Renal cortical epithelial cell (primary cell): ENCODE data around the gene HARBI1. TPM values are rescaled to one million over a fixed set of nuclear protein-coding genes. Genes with fewer than 3 reads are reported as not detected.

Experiments
- DNase-seq: peaks from one replicate; pipeline ENCODE4 v3.0.0-alpha.2; 2011; ENCODE audit warnings: low read depth
- total RNA-seq: library from RNA; depleted of rRNA; stranded (reverse); fragments of >200 nt; gene quantifications from 2 replicates; pipeline ENCODE4 v1.2.3, GENCODE V29; 2014

The HARBI1 gene, protein sequence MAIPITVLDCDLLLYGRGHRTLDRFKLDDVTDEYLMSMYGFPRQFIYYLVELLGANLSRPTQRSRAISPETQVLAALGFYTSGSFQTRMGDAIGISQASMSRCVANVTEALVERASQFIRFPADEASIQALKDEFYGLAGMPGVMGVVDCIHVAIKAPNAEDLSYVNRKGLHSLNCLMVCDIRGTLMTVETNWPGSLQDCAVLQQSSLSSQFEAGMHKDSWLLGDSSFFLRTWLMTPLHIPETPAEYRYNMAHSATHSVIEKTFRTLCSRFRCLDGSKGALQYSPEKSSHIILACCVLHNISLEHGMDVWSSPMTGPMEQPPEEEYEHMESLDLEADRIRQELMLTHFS
- 4.3 and 6.8 TPM in 2 replicates for total RNA-seq

- peak; percentile 67 for DNase-seq
Measured at GRCh38 chr11:46617134-46617971, at the start of gene HARBI1, which contains the start of gene ATG13. TSS of gene HARBI1 (minus strand) at chr11:46617227. CDS start at chr11:46616237, 990 bp downstream. TSS of gene ATG13 (plus strand) at chr11:46617553. CDS start at chr11:46644292, 26,739 bp downstream.

GRCh38 chr11:46666516-46666915, 49.5 kb upstream of the HARBI1 start:
- no peak for DNase-seq

DNA sequence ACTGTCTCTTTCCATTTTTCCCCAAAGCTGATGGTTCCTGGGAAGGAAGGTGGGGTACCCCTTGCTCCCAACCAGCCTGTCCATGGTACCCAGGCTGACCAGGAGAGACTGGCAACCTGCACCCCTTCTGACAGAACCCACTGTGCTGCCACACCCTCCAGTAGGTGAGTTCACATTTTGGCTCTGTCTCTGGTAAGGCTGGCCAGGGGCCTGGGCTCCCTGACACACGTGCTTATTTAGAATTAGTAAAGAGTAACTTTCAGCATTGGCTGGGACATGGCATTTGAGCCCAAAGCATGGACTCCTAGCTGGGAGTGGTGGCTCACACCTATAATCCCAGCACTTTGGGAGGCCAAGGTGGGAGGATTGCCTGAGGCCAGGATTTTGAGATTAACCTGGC, 48.3 kb upstream of the HARBI1 start:
- no peak for DNase-seq

GRCh38 chr11:46664612-46665011, 47.6 kb upstream of the HARBI1 start:
- no peak for DNase-seq

DNA sequence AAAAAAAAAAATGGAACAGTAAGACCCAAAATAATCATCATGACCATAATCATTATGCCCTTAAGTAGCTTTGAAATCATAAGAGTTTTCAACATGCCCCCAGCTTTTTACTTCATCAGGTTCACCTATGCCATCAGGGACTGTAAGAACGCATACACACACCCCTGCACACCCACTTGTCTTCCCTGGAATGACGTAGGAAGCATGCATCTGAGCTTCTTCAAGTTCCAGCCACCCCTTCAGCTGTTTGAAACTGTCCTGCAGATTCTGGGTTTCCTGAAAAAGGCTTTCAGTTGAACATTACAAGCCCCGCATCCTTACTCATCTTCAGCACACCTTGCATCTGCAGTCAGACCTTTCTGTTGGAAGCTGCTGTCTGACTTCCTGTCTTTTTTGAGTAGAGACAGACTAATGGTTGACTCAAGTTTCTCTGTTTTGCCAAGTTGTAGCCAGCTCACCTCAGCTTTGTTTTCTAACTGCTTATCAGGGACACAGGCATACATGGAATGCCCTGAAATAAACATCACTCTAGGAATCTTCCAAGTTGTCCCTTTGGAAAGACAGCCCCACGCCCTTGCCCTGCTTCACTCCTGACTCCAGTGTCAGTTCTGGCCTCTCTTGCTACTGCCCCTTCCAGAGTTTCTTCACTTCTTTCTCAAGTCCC, 46.4 kb upstream of the HARBI1 start:
- no peak for DNase-seq

DNA sequence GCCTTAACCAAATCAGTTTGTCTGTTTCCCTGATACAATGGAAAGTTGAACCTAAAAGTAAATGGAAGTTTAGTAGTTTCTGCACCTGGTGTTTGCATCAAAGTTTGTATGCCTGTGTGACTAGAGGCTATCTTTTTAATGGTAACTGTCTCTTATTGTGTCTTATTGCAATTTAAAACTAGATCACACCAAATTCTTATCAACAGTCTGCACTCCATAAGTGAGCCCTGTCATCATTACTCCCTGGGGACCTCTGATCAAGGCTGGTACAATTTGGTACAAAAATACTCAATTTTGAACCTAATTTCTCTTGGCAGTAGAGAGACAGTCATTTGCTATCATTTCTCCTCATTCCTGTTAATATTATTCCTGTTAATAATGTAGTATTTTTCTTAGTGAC, 45.3 kb upstream of the HARBI1 start:
- DNase-seq: no peak

- DNase-seq: no peak
Measured at GRCh38 chr11:46661836-46662235, 44.8 kb upstream of the HARBI1 start.

DNA sequence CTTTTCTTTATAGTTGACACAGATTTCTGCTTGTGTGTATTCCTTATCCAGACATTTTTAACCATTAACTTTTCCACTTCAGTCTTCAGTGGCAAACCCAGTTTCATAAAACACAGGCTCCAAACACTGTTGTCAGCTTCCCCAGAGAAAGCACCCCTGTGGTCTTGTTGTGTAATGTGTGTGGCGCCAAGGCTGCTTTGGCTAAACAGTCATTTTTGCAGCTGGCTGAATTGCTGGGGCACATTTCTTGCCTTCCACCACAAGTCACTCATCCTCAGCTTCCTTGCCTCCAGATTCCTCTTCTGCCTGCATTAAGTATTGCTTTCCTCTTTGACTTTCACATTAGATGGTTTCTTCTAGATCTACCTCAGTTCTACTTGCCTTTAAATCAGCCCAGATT, 42.9 kb upstream of the HARBI1 start:
- DNase-seq: peak; percentile 87

DNA sequence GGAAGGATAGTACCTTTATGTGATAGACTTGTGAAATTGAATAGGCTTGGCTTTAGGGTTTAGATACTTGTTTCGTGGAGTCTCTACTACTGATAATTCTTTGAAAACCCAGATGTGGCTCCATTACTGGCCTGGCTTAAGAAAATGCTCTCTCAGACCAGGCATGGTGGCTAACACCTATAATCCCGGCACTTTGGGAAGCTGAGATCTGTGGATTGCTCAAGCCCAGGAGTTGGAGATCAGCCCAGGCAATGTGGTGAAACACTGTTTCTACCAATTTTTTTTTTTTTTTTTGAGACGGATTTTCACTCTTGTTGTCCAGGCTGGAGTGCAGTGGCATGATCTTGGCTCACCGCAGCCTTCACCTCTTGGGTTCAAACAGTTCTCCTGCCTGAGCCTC, 41.2 kb upstream of the HARBI1 start:
- peak; percentile 44 for DNase-seq

GRCh38 chr11:46657186-46657585, 40.2 kb upstream of the HARBI1 start:
- no peak for DNase-seq

DNA sequence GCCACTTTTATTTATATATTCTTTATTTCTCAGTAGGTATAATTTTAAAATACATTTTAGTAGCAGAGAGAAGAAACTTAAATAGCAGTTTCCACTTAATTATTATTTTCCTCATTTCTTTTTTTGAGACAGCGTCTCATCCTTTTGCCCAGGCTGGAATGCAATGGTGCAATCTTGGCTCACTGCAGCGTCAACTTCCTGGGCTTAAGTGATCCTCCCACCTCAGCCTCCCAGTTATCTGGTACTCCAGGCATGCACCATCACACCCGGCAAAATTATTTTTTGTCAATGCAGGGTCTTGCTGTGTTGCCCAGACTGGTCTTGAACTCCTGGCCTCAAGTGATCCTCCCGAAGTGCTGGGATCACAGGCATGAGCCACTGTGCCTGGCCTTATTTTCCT, 38.6 kb upstream of the HARBI1 start:
- DNase-seq: no peak

- peak; percentile 34 for DNase-seq
Measured at GRCh38 chr11:46649180-46649738, 32.2 kb upstream of the HARBI1 start.

- no peak for DNase-seq
Measured at GRCh38 chr11:46643986-46644385, 27.0 kb upstream of the HARBI1 start.

- DNase-seq: no peak
Measured at GRCh38 chr11:46643531-46643930, 26.5 kb upstream of the HARBI1 start.

GRCh38 chr11:46642627-46643335, 25.8 kb upstream of the HARBI1 start:
- DNase-seq: no peak

GRCh38 chr11:46641639-46642038, 24.6 kb upstream of the HARBI1 start:
- no peak for DNase-seq

GRCh38 chr11:46640036-46640788, 23.2 kb upstream of the HARBI1 start:
- DNase-seq: peak; percentile 47

- no peak for DNase-seq
Measured at GRCh38 chr11:46639197-46639839, 22.3 kb upstream of the HARBI1 start.

- DNase-seq: no peak
Measured at GRCh38 chr11:46637546-46637945, 20.5 kb upstream of the HARBI1 start.

GRCh38 chr11:46635557-46636139, 18.6 kb upstream of the HARBI1 start:
- no peak for DNase-seq
